ENCODE measurements around the gene USH2A.
"Not testable (repeated sequence)": the region's sequence is repeated elsewhere in the genome, so short reads cannot be mapped to it uniquely, and the experiment has no call there.

USH2A gene

GRCh38 chr1:216054600-216054999 lies 368.6 kb downstream of the USH2A start:
- no peak for DNase-seq (ENCODE audit: low read depth in 2 of 2, low spot score in 1 of 2)

- no peak for DNase-seq (ENCODE audit: low read depth in 2 of 2, low spot score in 1 of 2)
Observed at GRCh38 chr1:216051071-216051470, 372.2 kb downstream of the USH2A start.

- no peak for DNase-seq (ENCODE audit: low read depth in 2 of 2, low spot score in 1 of 2)
Observed at GRCh38 chr1:216049741-216050430, 373.4 kb downstream of the USH2A start.

GRCh38 chr1:216047811-216048572 lies 375.3 kb downstream of the USH2A start:
- DNase-seq (ENCODE audit: low read depth in 2 of 2, low spot score in 1 of 2), result no peak

- no peak for DNase-seq (ENCODE audit: low read depth in 2 of 2, low spot score in 1 of 2)
Observed at GRCh38 chr1:216046336-216046735, 376.9 kb downstream of the USH2A start.

- DNase-seq (ENCODE audit: low read depth in 2 of 2, low spot score in 1 of 2), result no peak
Observed at GRCh38 chr1:216045400-216045799, 377.8 kb downstream of the USH2A start.

- no peak for DNase-seq (ENCODE audit: low read depth in 2 of 2, low spot score in 1 of 2)
Observed at GRCh38 chr1:216044538-216044937, 378.7 kb downstream of the USH2A start.

GRCh38 chr1:216034506-216034905 lies 388.7 kb downstream of the USH2A start:
- DNase-seq (ENCODE audit: low read depth in 2 of 2, low spot score in 1 of 2), result no peak

- DNase-seq (ENCODE audit: low read depth in 2 of 2, low spot score in 1 of 2), result no peak
Observed at GRCh38 chr1:216032961-216033614, 390.2 kb downstream of the USH2A start.

GRCh38 chr1:216032284-216032683 lies 391.0 kb downstream of the USH2A start:
- no peak for DNase-seq (ENCODE audit: low read depth in 2 of 2, low spot score in 1 of 2)

- DNase-seq (ENCODE audit: low read depth in 2 of 2, low spot score in 1 of 2), result no peak
Observed at GRCh38 chr1:216028631-216029030, 394.6 kb downstream of the USH2A start.

GRCh38 chr1:216024546-216024945 lies 398.7 kb downstream of the USH2A start:
- no peak for DNase-seq (ENCODE audit: low read depth in 2 of 2, low spot score in 1 of 2)

GRCh38 chr1:216020743-216021345 lies 402.4 kb downstream of the USH2A start:
- no peak for DNase-seq (ENCODE audit: low read depth in 2 of 2, low spot score in 1 of 2)

GRCh38 chr1:216015116-216015515 lies 408.1 kb downstream of the USH2A start:
- DNase-seq (ENCODE audit: low read depth in 2 of 2, low spot score in 1 of 2), result no peak

GRCh38 chr1:216014086-216014485 lies 409.2 kb downstream of the USH2A start:
- no peak for DNase-seq (ENCODE audit: low read depth in 2 of 2, low spot score in 1 of 2)

- DNase-seq (ENCODE audit: low read depth in 2 of 2, low spot score in 1 of 2), result not testable (repeated sequence)
Observed at GRCh38 chr1:216009456-216009855, 413.8 kb downstream of the USH2A start.

GRCh38 chr1:216005916-216006315 lies 417.3 kb downstream of the USH2A start:
- DNase-seq (ENCODE audit: low read depth in 2 of 2, low spot score in 1 of 2), result no peak

GRCh38 chr1:215992620-215993019 lies 430.6 kb downstream of the USH2A start:
- DNase-seq (ENCODE audit: low read depth in 2 of 2, low spot score in 1 of 2), result no peak

- no peak for DNase-seq (ENCODE audit: low read depth in 2 of 2, low spot score in 1 of 2)
Observed at GRCh38 chr1:215987092-215987875, 436.0 kb downstream of the USH2A start.

GRCh38 chr1:215986401-215986800 lies 436.8 kb downstream of the USH2A start:
- no peak for DNase-seq (ENCODE audit: low read depth in 2 of 2, low spot score in 1 of 2)

GRCh38 chr1:215983680-215984079 lies 439.6 kb downstream of the USH2A start:
- DNase-seq (ENCODE audit: low read depth in 2 of 2, low spot score in 1 of 2), result no peak

Data from stimulated activated CD8-positive, alpha-beta memory T cell treated with anti-CD3 and anti-CD28 coated beads, Interleukin-4, amount 100 ng/mL, for 1 hour (primary cell).